ENCODE measurements around the gene ALX3.
"Not testable (repeated sequence)": the region's sequence is repeated elsewhere in the genome, so short reads cannot be mapped to it uniquely, and the experiment has no call there.

The ALX3 gene

DNA sequence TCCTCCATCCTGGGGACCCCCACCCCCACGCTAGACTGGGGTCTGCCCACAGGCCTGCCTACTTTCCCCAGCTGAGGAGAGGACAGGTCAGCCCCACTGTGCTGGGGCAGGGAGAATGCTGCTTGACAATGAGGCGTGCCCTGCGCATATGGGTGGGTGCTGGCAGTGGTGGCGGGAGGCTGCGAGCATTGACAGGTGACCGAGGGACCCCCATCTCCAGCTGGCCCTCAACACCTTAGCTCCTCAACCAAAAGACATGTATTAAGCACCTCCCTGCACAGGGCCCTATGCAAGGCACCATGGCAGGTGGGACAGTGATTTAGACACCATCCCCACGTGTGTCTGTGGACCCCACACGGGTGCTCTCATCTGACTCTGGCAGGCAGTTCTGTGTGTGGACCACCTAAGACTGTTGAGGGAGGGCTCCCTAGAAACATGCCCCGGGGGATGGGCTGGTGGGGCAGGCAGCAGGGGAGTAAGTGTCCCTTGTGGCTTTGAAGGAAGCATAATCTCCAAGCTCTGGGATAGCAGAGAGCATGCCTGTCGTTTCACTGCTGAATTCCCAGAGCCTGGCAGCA is 18.4 kb upstream of the ALX3 start:
- no peak for DNase-seq

DNA sequence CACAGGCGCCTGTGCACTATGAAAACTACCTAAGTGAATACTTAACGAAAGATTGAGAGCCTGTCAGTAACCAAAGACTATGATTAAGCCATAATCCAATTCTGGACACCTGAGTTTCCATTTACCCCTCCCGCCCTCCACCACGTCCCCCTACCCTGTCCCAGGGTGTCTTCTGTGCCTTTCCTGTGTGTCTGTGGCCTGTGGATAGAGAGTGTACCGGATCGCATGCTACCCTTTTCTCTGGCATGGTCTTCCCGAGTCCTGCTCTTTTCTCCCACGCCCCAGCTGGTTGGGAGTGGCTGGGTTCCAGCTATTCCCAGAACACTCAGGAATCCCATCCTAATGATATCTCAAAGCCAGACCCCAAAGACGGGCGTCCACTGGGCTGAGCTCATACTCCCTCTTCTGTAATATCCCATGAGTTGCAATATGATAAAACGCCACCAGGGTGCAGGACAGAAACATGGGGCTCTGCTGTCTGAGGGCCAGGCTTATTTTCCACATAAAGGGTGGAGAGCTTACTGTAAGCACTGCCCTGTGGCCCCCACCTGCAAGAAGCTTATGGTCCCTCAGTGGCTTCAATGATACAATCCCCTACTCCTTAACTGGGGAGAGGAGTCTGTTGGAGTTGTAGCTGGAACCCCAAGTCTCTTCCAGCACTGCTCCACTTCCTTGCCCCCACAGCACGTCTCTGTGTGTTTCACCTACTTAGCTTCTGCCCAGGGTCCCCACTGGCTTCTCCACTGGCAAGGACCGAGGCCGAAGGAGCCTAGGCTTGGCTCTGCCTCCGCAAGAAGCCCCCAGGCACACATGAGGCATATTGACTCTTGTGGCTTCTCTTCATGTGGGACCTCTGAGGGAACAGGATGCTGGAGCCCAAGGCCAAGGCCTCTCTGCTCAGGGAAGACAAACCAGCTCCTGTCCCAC is 17.6 kb upstream of the ALX3 start:
- DNase-seq = peak; percentile 71

DNA sequence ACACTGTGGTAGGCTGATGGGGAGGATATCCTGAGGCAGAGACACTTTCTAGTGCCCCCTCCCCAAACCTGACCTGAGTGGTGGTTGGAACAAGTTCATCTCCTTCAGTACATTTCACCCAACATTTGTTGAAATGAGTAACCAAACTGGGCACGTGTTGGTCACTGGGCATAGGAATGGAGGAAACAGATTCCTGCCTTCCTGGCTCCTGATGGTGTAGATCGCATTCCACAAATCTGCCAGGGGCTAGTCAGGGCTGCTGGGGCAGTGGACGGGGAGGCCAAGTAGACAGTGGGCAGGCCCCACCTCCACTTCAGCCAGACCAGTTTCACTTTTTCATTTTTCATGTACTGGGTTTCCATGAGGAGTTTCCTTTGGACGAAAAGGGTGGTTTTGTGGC is 16.5 kb upstream of the ALX3 start:
- DNase-seq = no peak

DNA sequence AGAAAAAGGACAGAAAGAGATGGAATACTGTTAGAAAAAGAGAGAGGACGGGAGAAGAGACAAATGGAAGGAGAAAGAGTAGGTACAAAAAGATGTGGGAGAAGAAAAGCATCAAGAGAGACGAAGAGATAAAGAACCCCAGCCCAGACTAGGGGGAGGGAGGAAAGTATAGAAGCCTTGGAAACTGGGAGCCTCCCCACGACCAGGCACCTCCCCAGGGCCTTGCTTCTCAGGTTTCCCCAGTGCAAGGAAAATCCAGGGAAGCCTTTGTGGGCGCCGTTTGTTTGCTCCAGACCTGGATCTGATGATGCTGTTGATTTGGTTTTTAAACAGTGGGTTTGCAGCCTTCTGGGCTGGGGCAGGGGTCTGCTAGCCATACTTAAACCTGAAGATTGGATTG is 15.2 kb upstream of the ALX3 start:
- DNase-seq = no peak

DNA sequence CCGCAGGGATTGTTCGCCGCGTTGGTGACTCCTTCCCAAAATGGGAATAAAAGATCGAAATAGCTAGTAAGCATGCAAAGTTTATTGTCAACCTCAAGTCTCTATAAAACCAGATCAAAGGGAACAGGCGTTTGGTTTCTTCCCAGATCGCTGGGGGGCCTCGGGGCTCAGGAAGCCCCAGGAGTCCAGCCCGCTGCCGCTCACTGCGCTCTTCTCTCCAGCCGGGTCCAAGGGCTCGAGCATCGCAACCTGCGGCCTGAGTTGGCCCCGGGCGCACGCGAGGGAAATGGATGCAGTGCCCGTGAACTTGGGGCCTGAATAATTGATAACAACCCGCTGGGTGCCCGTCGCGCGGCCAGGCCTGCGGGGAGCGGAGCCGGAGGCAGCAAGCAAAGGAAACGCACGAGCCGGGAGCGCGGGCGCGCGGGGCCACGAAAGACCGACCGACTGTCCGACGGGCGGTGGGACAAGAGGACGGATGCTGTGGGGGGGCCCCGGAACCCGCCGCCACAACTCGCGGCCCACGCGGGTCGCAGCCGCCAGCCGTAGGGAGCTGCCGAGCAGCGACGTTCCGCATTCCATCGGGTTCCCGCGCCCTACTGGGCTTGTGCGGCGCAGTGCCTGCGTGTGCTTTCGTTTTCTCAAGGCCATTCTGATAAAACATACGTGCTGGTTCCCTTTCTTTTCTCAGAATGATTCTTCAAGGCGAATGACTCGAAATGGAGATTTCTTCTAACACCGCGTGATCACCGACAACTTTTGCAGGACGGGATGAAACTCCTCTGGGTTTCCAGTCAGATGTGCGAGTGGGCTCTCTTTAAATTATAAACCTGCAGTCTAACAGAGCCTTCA is 14.0 kb upstream of the ALX3 start:
- peak; percentile 71 for DNase-seq

DNA sequence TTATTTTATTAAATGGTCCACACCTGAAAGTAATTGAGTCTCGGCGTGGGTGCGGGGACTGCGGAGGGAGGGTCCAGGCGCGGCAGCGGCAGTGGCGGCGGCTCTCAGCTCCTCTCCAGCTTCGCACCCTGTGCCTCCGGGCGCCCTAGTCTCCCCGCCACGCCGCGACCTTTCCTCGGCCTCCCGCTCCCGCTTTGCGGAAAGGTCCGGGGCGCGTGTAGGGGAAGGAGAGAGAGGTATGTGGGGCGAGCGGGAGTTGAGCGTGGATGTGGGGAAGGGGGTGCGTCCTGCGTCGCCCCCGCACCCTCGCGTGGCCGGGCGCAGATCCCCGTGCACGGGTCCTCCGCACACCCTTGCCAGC is 13.4 kb upstream of the ALX3 start:
- no peak for DNase-seq

DNA sequence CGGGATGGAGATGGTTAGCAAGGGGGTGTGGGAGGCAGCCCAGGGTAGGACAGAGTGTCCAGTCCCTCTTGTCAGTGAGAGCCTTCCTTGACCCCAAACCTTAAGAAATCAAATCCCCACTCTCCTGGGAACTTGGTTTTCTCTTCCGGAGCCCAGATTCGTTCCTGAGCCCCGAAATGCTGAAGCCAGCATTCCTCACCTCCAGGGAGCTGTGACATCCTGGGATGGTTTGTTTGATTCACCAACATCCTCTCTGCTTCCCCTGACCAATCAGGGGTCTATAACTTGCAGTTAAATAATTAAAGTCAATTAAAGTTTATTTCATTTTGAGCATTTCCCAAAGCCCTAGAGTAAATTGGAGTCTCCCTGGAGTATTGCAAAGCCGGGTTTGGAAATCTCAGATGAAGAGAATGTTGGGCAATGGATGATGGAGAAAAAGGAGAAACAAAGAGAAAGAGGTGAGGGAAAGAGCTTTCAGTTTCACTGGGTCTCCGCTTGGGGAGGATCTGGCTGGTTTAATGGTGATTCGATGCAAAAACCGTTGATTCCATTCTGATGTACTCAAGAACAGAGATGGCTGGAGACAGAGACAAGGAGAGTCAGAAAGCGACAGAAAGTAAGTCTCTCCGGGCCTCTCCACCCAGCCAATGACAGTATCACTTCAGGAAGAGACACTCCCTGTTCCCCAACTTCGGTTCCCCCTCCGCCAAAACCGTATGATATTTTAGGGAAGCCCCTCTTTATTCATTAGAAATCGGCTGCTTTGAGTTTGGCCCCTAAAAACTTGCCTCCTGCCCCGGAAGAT is 12.8 kb upstream of the ALX3 start:
- DNase-seq = no peak

DNA sequence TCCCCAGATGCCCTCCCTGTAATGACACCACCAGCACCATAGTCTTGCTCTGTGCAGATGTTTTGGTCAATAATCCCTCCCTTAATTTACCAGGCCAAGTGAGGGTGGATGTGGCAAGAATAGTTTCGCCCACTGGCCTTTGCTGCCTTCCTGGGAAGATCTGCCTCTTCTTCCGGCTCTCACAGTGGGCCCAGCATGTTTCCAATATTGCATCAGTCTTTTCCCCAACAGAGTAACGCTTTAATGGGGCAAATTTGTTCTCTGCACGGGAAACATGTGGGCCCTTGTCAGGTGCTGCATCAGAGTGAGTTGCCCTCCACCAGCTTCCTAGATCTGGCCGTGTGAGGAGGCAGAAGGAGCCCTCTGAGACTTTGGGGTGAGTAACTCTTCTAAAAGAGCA is 12.0 kb upstream of the ALX3 start:
- no peak for DNase-seq

DNA sequence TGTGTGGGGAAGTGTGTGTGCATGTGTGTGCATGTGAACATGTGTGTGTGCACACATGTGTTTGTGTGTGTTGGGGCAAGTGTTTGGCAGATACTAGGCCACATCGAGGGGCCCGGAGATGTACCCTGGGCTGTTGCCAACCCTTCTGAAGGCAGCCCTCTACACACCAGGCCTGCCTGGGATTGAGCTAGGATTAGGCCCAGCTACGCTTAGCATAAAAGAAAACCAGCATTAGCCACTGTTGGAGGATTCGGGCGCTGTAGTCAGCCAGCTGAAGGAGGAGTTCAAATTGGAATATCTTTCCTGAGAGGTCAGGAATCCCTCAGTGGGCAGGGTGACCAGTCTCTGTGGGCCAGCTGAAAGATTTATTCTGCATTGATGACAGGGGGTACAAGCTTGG is 10.6 kb upstream of the ALX3 start:
- DNase-seq = no peak

DNA sequence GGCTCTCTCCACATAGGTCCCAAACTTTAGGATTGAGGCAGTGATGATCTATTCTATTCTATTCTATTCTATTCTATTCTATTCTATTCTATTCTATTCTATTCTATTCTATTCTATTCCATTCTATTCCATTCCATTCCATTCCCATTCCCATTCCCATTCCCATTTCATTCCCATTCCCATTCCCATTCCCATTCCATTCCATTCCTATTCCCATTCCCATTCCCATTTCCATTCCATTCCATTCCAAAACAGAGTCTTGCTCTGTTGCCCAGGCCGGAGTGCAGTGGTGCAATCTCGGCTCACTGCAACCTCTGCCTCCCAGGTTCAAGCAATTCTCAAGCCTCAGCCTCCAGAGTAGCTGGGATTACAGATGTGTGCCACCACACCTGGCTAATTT is 9.5 kb upstream of the ALX3 start:
- DNase-seq = not testable (repeated sequence)

DNA sequence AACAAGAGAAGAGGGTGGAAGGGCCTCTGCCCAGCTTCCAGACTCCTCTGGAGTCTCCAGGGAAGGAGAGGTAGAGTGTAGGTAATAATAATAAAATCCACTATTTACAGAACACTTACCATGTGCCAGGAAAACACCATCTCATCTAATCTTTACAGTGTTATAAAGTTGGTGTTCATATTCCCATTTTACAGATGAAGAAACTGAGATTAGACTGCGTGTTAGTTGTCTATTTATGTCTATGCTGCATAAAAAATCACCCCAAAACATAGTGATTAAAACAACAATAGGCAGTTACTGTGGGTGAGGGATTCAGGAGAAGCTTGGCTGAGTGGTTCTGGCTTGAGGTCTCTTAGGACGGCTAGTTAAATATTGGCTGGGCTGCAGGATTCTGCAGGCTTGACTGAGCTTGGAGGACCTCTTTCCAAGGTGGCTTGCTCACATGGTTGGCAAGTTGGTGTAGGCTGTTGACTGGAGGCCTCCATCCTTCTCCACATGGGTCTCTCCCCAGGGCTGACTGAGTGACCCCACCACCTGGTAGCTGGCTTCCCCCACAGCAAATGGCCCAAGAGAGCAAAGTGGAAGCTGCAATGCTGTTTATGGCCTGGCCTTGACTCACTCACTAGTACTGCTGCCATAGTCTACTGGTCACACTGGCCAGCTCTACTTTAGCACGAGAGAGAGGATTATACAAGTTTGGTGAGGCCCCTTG is 6.5 kb upstream of the ALX3 start:
- no peak for DNase-seq

DNA sequence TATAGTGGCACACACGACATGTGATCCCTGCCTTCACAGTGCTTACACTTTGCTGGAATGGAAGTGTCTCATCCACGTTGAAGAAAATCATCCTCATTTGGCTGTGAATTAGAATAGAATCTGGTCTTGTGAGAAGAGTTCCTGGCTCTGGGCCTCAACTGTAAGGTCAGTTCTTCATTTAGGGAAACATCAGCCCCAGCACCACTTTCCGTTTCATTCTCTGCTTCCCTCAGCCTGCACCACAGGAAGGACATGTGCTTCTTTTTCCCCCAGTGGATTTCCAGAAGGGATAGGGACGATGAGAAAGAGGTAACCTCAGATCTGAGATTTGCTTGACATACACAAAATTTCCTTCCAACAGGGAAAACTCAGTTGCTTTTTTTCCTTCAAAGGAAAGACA is 3.7 kb upstream of the ALX3 start:
- DNase-seq = no peak

DNA sequence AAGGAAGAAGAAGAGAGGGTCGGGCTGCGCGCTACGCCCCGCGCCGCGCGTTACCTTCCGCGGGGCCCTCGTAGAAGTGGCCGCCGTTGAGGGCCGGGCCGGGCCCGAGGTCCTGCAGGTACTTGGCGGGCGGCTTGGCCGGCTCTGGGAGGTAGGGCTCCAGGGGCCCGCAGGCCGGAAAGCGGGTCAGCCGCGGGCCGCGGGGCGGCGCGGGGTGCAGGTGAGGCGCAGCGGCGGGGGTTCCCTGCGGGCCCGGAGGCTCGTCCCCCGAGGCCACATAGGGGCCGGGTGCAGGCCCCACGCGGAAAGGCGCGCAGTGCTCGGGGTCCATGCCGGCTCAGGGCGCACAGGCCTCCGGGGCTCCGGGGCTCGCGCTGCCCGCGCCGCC is 196 bp downstream of the ALX3 start:
- no peak for DNase-seq

DNA sequence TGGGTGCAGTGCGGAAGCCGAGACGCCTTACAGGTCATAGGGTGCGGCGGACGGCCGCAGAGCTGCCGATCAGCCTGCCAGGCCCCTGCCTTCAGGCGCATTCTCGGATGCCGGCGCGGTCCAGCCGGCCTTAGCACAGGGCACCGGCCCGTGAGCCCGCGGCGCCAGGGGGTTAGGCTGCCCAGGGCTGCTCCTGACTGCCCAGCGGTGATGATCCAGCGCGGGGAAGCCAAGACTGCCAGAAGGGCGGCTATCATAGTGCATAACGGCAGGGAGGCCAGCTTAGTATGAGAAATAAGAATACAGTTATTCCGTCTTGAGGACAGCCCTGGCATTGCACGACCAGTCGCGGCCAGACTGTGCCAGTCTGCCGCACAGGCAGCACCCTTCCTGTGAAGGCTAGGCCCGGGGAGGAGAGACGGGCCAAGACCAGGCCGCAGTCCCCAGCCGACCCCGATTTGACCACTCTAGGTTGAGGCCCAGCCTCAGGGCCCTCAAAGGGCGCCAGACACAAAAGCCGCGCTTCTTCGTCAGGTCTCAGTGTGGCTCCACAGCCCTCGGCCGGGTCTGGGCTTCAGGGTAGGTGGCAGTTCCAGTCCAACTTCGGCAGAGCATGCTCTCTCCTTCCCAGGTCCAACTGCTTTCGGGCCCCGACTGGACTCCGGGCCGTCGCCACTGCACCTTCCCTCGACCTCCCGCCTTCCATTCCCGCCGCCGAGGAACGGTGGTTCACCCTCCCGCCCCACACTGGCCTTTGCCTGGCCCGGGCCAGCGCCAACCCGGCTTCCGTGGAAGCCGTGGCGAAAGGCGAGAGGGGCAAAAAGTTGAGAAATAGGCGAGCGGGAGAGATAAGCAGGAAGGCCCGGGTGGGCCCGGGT is 829 bp downstream of the ALX3 start:
- no peak for DNase-seq

DNA sequence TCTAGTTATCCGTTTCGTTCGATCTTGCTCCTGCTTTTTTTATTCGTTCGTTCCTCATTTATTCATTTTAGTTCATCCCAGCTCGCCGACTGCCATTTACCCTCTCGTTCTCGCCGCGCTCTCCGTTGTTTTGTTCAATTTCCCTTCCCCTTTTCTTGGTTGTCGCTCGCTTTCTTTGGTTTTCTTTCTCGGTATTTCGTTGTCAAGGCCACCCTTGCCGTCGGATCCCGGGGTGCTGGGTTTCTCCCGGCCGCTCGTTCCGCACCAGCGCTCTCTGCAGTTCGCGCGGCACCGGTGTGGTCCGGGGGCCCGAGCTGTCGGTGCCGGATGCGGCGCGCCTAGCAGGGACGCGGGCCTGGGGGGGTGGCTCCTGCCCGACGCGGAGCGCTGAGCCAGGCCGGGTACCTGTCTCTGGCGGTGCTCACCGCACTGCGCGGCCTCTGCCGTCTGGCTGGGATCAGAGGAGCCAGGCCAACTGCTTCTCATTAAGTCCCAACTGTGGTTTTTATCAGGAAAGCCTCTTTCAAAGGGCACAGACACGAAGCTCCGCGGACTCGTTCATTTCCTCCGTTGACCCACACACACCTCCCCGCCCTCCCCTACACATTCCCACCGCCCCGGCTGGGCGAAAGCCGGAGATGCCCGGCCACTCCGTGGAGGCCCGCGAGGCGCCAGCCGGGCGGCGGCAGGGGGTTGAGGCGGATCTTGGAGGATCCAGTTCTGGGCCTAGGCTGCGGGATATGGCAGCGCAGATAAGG is 1.6 kb downstream of the ALX3 start:
- DNase-seq = no peak

DNA sequence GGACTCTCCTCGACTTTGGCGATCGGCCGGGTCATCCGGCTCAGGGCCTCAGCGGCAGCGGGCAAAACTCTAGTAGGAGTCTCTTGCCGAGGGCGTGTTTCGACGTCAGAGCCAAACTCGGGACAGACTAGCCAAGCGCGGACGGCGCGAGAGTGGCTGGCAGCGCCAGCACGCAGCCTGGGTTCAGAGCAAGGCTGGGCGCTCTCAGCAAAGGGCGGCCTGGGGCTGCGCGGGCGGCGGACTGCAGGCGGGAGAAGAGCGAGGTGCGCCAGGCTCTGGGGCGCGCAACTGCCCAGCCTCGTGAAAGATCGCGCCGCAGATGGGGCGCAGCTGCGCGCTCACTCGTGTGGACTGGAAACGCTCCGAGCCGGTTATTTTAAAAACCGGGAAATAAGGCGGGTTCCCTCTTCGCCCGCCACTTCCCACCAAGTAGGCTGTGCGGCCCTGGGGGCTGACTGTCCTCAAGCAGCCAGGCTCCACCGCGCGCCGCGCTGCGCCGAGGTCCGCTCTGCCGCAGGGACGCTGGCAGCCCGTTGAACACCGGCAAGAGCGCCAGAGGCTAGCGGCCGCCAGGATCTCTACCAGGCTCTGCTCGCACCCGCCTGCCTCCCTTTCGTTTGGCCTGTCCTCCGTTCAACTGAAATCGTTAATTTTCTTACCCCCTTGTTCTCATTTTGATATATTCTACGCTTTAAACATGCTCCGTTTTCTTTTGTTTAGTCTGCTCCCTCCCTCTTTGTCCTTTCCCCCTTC is 2.4 kb downstream of the ALX3 start:
- DNase-seq = no peak

DNA sequence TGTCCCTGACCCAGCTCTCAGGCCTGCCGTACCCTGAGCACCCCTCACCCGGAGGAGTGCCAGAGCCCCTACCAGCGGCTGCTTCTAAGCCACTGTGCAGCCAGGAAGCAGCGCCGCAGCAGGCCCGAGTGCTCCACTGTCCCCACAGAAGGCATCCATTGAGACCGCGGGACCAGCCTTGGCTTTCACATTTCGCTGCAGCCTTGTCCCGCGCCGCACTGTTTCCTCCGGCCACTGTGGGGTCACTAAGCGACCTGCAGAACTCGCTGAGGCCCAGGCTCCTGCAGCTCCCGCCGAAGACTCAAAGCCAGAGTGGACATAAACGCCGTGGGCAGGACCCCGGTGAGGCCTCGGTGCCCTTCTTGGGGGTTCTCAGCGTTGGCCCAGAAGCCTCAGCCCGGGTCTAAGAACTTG is 3.0 kb downstream of the ALX3 start:
- no peak for DNase-seq

DNA sequence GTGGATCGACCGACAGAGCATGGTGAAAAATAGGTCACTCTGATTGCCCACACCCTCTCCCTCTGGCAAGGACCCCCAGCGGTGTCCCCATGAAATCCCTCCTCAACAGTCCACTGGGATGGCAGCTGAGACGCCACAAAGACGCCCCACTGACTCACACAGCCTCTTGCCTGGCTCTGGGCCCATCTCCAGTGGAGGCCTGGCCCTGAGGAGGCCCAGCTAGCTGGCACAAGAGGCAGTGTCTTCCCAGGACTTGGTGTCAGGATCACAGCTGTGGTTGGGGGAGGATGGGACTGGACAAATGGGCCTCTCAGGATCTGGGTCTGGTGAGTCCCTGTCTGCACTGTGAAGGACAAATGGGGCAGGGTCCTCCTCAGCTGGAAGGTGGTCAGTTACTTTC is 4.6 kb downstream of the ALX3 start:
- no peak for DNase-seq

DNA sequence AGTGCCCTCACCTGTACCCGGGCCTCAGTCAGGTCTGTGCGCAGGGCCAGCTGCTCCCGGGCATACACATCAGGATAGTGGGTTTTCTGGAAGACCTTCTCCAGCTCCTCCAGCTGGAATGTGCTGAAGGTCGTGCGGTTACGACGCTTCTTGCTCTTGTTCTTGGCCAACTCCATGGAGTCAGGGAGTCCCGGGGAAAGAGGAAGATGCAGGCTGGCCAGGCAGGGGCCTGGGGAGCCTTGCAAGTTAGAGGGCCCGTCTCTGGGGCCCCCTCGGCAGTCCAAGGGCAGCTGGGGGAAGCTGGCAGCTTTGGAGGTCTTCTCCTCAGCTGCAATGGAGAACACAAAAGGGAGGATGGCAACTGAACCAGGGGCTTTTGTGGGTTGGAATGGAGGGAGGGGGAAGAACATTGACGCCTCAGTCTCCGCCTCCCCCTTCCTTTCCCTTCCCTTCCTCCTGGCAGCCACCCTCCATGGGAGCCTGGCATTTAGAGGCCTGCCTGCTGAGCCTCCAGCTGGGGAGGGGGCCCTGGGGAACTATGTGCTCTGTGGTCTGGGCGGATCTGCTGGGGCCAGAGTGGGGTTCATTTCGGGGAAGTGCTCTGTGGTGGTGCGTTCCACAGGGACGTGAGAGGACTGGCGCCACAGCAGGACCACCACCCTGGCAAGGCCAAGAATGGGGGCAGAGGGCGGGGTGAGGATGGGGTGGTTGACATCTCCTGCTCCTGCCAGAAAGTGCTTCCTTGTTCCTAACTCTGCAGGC is 5.7 kb downstream of the ALX3 start:
- no peak for DNase-seq
